ENCODE measurements around the gene SYCP2.

DNA sequence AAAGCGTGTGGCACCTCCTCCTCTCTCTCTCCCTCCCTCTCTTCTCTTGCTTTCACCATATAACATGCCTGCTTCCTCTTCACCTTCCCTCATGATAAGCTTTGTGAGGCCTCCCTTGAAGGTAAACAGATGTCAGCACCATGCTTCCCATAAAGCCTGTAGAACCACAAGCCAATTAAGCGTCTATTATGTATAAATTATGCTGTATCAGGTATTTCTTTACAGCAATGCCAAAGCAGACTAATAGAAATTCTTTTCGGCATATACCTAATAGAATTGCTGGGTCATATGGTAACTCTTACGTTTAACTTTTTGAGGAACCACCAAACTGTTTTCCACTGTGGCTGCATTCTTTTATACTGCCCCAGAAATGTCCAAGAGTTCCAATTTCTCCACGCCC lies 75.0 kb downstream of the SYCP2 start:
- TF ChIP-seq, protein P1, sequence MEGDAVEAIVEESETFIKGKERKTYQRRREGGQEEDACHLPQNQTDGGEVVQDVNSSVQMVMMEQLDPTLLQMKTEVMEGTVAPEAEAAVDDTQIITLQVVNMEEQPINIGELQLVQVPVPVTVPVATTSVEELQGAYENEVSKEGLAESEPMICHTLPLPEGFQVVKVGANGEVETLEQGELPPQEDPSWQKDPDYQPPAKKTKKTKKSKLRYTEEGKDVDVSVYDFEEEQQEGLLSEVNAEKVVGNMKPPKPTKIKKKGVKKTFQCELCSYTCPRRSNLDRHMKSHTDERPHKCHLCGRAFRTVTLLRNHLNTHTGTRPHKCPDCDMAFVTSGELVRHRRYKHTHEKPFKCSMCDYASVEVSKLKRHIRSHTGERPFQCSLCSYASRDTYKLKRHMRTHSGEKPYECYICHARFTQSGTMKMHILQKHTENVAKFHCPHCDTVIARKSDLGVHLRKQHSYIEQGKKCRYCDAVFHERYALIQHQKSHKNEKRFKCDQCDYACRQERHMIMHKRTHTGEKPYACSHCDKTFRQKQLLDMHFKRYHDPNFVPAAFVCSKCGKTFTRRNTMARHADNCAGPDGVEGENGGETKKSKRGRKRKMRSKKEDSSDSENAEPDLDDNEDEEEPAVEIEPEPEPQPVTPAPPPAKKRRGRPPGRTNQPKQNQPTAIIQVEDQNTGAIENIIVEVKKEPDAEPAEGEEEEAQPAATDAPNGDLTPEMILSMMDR (IDR thresholded peaks at IDR 0.05) = no peak
- TF ChIP-seq POLR2A (IDR thresholded peaks at IDR 0.05) = no peak

All from adrenal gland (tissue), 5 donors.